GM12872 (cell line): ENCODE measurements around the gene MBTD1.

Experiments
- CTCF ChIP-seq: IDR thresholded peaks from 3 replicates; pipeline ENCODE4 v1.5.1; 2011; ENCODE audit warnings: low read depth, mild to moderate bottlenecking, low read length, moderate library complexity; ENCODE audit not compliant: insufficient read depth

The MBTD1 gene

GRCh38 chr17:51259564-51260236 is at the start of gene MBTD1:
Gene MBTD1, minus strand, starts transcription at chr17:51260049. Its CDS starts 34,888 bp downstream, at chr17:51225161.
- TF ChIP-seq CTCF = no peak

GRCh38 chr17:51305182-51305581 is 45.3 kb upstream of the MBTD1 start:
- TF ChIP-seq CTCF = no peak

GRCh38 chr17:51299859-51300258 is 40.0 kb upstream of the MBTD1 start:
- TF ChIP-seq CTCF = no peak

- peak; percentile 58; the same call in 2 of the 3 replicates for TF ChIP-seq CTCF
These were observed 38.9 kb upstream of the MBTD1 start for GRCh38 chr17:51298508-51299371.

- no peak for TF ChIP-seq CTCF
These were observed 29.9 kb upstream of the MBTD1 start for GRCh38 chr17:51289696-51290111.

- TF ChIP-seq CTCF = no peak
These were observed 27.6 kb upstream of the MBTD1 start for GRCh38 chr17:51287412-51287811.

GRCh38 chr17:51279183-51279582 is 19.3 kb upstream of the MBTD1 start:
- TF ChIP-seq CTCF = no peak
